Stomach smooth muscle (tissue), 2 donors: ENCODE measurements around the gene SMCO1.
"Not testable (repeated sequence)": the region's sequence is repeated elsewhere in the genome, so short reads cannot be mapped to it uniquely, and the experiment has no call there.

ENCODE experiments used
- H3K27ac ChIP-seq: one replicate; pipeline ENCODE4 v1.7.0; 2013; ENCODE audit warnings: mild to moderate bottlenecking, low read length, inconsistent platforms
- H3K27me3 ChIP-seq, 2 donors: one replicate each; pipeline ENCODE4 v1.7.0; 2013; ENCODE audit warnings: low read length in 2 of 2; ENCODE audit not compliant: insufficient read depth in 2 of 2, control insufficient read depth in 1 of 2
- H3K36me3 ChIP-seq, 2 donors: one replicate each; pipeline ENCODE4 v1.7.0; 2013; ENCODE audit warnings: low read length in 2 of 2; ENCODE audit not compliant: control insufficient read depth in 2 of 2, insufficient read depth in 2 of 2
- H3K4me1 ChIP-seq: one replicate; pipeline ENCODE4 v1.7.0; 2013; ENCODE audit warnings: low read length; ENCODE audit not compliant: control insufficient read depth, insufficient read depth
- H3K4me3 ChIP-seq, 2 donors: one replicate each; pipeline ENCODE4 v1.7.0; 2013; ENCODE audit warnings: low read length in 2 of 2
- H3K9ac ChIP-seq, 2 donors: one replicate each; pipeline ENCODE4 v1.7.0; 2013; ENCODE audit warnings: low read length in 2 of 2, mild to moderate bottlenecking in 1 of 2
- H3K9me3 ChIP-seq, 2 donors: one replicate each; pipeline ENCODE4 v1.7.0; 2013; ENCODE audit warnings: low read length in 2 of 2; ENCODE audit not compliant: control insufficient read depth in 2 of 2
- donor health status: healthy.
- donor health status: Pancreatic carcinoma.

The SMCO1 gene

GRCh38 chr3:196458063-196458462, 57.1 kb downstream of the SMCO1 start:
- Histone ChIP-seq H3K9ac (no peak overlapping the region), H3K27me3 (no peaks in the 10 kb centered on the region), H3K4me1 (no peaks in the 10 kb centered on the region), H3K27ac (no peak overlapping the region), H3K36me3 (peaks cover 0 to 6% of the 10 kb centered on the region in 2 donors), H3K9me3 (no peaks in the 10 kb centered on the region), H3K4me3 (no peak overlapping the region)

- not testable (repeated sequence) for H3K36me3 ChIP-seq, H3K9ac ChIP-seq, H3K4me3 ChIP-seq, H3K27ac ChIP-seq, H3K27me3 ChIP-seq, H3K4me1 ChIP-seq, H3K9me3 ChIP-seq
These were observed 57.7 kb downstream of the SMCO1 start for GRCh38 chr3:196457470-196457869.
